ENCODE results near the gene MPO. TPM values are rescaled to one million over a fixed set of nuclear protein-coding genes. Genes with fewer than 3 reads are reported as not detected.

MPO gene
- polyA plus RNA-seq, 2 of the 4 experiments (the other 2 are of a cell fraction), result not detected

- TF ChIP-seq RAD21 (conservative IDR thresholded peaks at IDR 0.05 in 1 of 2, IDR thresholded peaks at IDR 0.05 in 1 of 2) (no peak), EHF (CRISPR knock-in tag; IDR thresholded peaks at IDR 0.05) (no peak)
These were observed 16.2 kb downstream of the MPO start (continued) for GRCh38 chr17:58264407-58265103.

DNA sequence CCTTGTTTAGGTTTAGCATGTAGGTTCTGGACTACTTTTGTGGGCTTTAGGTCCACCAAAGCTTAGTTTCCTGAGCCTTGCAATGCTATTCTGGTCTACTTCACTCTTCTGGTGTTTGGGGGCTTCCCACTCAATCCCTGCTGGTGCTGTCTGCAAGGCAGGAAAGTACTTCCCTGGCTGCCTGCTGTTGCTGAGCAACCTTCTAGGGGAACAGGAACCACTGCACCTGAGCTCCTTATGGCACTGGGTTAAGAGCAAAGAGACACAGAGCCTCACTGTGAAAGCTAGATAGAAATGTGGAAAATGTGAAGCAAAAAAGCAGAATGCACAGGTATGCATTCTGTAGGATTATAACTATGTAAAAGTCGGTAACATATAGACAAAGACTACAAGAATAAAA lies 17.0 kb downstream of the MPO start:
- H3K4me3 ChIP-seq, result no peak overlapping the region
- ChIA-PET POLR2A (no interaction called here), CTCF (interaction anchor here (0.6 to 2.7 kb wide), 4 partner anchors 12 to 182 kb away, joined by 3 to 17 read pairs (median 4); partner anchors contain the start of gene RNF43)
- 0% methylated on average over 1 of the region's 1 CpG for WGBS (ENCODE audit: missing lambda C conversion rate)
- no peaks in the 10 kb centered on the region for H3K4me1 ChIP-seq
- ATAC-seq (no peak), FAIRE-seq (no peak), DNase-seq (ENCODE audit: low read depth in 1 of 2, low spot score in 1 of 2) (no peak)
- H3K27ac ChIP-seq, result no peak overlapping the region
- H3K4me2 ChIP-seq, result no peak overlapping the region
- TF ChIP-seq EHF (CRISPR knock-in tag; IDR thresholded peaks at IDR 0.05) (no peak), CHD4 (IDR thresholded peaks at IDR 0.05; ENCODE audit: borderline replicate concordance) (no peak), HEYL (CRISPR knock-in tag; IDR thresholded peaks at IDR 0.05) (no peak), KDM5A (IDR thresholded peaks at IDR 0.05) (no peak), HDAC2 (IDR thresholded peaks at IDR 0.05) (no peak), E2F6 (IDR thresholded peaks at IDR 0.05; ENCODE audit: borderline replicate concordance, low read depth) (no peak), SMC3 (IDR thresholded peaks at IDR 0.05) (no peak), PBX3 (IDR thresholded peaks at IDR 0.05) (no peak), ELK1 (IDR thresholded peaks at IDR 0.05; ENCODE audit: low read depth, low read length) (no peak), GATA3 (IDR thresholded peaks at IDR 0.05; ENCODE audit: borderline replicate concordance) (no peak)
- TF ChIP-seq, protein P1, sequence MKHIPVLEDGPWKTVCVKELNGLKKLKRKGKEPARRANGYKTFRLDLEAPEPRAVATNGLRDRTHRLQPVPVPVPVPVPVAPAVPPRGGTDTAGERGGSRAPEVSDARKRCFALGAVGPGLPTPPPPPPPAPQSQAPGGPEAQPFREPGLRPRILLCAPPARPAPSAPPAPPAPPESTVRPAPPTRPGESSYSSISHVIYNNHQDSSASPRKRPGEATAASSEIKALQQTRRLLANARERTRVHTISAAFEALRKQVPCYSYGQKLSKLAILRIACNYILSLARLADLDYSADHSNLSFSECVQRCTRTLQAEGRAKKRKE (CRISPR knock-in tag; IDR thresholded peaks at IDR 0.05; ENCODE audit: low read depth), result no peak
- TF ChIP-seq, protein P2, sequence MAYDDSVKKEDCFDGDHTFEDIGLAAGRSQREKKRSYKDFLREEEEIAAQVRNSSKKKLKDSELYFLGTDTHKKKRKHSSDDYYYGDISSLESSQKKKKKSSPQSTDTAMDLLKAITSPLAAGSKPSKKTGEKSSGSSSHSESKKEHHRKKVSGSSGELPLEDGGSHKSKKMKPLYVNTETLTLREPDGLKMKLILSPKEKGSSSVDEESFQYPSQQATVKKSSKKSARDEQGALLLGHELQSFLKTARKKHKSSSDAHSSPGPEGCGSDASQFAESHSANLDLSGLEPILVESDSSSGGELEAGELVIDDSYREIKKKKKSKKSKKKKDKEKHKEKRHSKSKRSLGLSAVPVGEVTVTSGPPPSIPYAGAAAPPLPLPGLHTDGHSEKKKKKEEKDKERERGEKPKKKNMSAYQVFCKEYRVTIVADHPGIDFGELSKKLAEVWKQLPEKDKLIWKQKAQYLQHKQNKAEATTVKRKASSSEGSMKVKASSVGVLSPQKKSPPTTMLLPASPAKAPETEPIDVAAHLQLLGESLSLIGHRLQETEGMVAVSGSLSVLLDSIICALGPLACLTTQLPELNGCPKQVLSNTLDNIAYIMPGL (CRISPR knock-in tag; IDR thresholded peaks at IDR 0.05; ENCODE audit: borderline replicate concordance), result no peak
- H3K9me3 ChIP-seq, result peaks cover 8% of the 10 kb centered on the region; the same call in 1 of the 3 replicates

GRCh38 chr17:58262149-58262548 lies 18.6 kb downstream of the MPO start:
- ChIA-PET POLR2A (no interaction called here), CTCF (interaction anchor here (2.7 kb wide), 1 partner anchor 12 kb away, joined by 17 read pairs; no protein-coding TSS in a partner anchor)
- Histone ChIP-seq H3K27ac (no peak overlapping the region), H3K9me3 (peaks cover 8% of the 10 kb centered on the region; the same call in 1 of the 3 replicates), H3K4me1 (no peaks in the 10 kb centered on the region), H3K4me3 (no peak overlapping the region), H3K4me2 (no peak overlapping the region)
- DNase-seq (ENCODE audit: low read depth in 1 of 2, low spot score in 1 of 2) (no peak), ATAC-seq (no peak), FAIRE-seq (no peak)
- TF ChIP-seq CBX8 (IDR thresholded peaks at IDR 0.05) (peak; percentile 78; the same call in 1 of the 2 replicates), KDM1A (IDR thresholded peaks at IDR 0.05; ENCODE audit: low read depth) (no peak)
- 52% methylated on average over 11 of the region's 11 CpGs for WGBS (ENCODE audit: missing lambda C conversion rate)

All from A549 (cell line).